H1 (cell line): ENCODE data around the gene FNDC11. TPM values are rescaled to one million over a fixed set of nuclear protein-coding genes. Genes with fewer than 3 reads are reported as not detected.

ENCODE experiments used
- BACH1 ChIP-seq: IDR thresholded peaks from 2 replicates; pipeline ENCODE4 v1.6.1; 2012; ENCODE audit warnings: low read length, improper control_type of control experiment
- SP1 ChIP-seq: IDR thresholded peaks from 2 replicates; pipeline ENCODE4 v1.6.1; 2011; ENCODE audit warnings: low read depth, low read length
- polyA plus RNA-seq, 7 experiments: library from polyadenylated mRNA; depleted of rRNA in 3 of 7; stranded (reverse) in 5 of 7; unstranded in 2 of 7; fragments of >200 nt in 5 of 7; fragments of 200-250 nt in 2 of 7; gene quantifications; 1 replicate in 5 of 7; 2 replicates in 1 of 7; 4 replicates in 1 of 7; pipeline versions ENCODE4 v1.2.1 to v1.2.3, GENCODE V29; 2011 to 2013; ENCODE audit warnings: missing spikeins in 2 of 7, mixed read lengths in 2 of 7
- total RNA-seq: library from RNA; stranded (reverse); fragmentation: NEBNext Ultra II Directional; extraction: Animal tissue kit (Norgen Biotek cat#: 25700); gene quantifications from 2 replicates; pipeline ENCODE4 v1.2.1, GENCODE V29; 2021

FNDC11 gene
- total and polyA plus RNA-seq, 2 of the 8 experiments (the other 6 are each of a cell fraction or from before 2014, with no cell fraction given) = 2.6 to 8.8 TPM

DNA sequence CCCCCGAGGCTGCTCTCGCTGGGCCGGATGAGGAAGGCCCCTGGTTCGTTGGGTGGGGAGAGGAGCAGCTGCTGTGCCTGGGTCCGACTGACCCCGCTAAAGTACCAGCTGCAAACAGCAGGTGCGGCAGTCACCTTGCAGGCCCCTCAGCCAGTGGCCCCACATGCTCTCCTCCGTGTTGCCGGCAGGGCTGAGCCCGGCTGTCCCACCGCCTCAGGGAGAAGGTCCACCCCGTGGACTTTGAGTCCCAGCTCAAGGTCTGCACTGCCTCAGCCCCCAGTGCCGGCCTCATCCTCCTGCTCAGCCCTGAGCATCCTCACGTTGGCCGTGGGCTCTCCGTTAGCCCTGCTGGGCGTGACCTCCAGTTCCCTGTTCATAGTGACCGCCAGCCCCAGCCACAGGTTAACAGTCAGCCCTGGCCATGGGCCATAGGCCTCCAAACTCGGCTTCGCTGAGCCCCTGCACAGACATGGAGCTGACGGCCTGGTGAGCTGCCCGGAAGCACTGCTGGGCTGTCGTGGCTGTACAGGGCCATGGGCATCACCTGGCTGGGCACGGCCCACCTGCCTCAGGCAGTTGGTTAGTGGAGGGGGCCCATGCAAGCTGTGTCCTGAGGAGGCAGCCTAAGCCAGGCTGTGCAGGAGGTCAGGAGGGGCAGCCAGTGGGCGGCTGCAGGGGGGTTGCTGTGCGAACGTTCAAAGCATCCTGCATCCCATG, 9.6 kb upstream of the FNDC11 start (continued):
- no peak for TF ChIP-seq SP1
- TF ChIP-seq BACH1 = no peak
